Neural crest cell (in vitro differentiated cells): ENCODE results near the gene LGR6. TPM values are rescaled to one million over a fixed set of nuclear protein-coding genes. Genes with fewer than 3 reads are reported as not detected.

Source experiments
- DNase-seq: peaks from one replicate; pipeline ENCODE4 v3.0.0; 2021; ENCODE audit warnings: low read depth, mixed read lengths, low spot score
- H3K27ac Mint-ChIP-seq: one replicate; pipeline ENCODE4 v1.8.0; 2021; ENCODE audit warnings: mild to moderate bottlenecking, mixed read lengths; ENCODE audit not compliant: unreplicated experiment
- H3K27me3 Mint-ChIP-seq: 2 replicates; pipeline ENCODE4 v1.8.0; 2021; ENCODE audit warnings: low read depth, mild to moderate bottlenecking, mixed read lengths
- H3K36me3 Mint-ChIP-seq: 2 replicates; pipeline ENCODE4 v1.8.0; 2021; ENCODE audit warnings: low read depth, mild to moderate bottlenecking, mixed read lengths
- H3K4me1 Mint-ChIP-seq: 2 replicates; pipeline ENCODE4 v1.8.0; 2021; ENCODE audit warnings: mixed read lengths
- H3K4me3 Mint-ChIP-seq: one replicate; pipeline ENCODE4 v1.8.0; 2021; ENCODE audit warnings: mild to moderate bottlenecking, mixed read lengths
- H3K9me3 Mint-ChIP-seq: 2 replicates; pipeline ENCODE4 v1.8.0; 2021; ENCODE audit warnings: mixed read lengths
- total RNA-seq: library from RNA; stranded (reverse); gene quantifications from 2 replicates; pipeline ENCODE4 v1.2.1, GENCODE V29; 2021
- TF ChIP-seq, protein P1 (sequence below): fragments of 200-600 bp; sonication (generic); conservative IDR thresholded peaks from 2 replicates; pipeline ENCODE4 v1.5.0; 2021; ENCODE audit warnings: antibody characterized with exemption, mild to moderate bottlenecking

Gene LGR6
- total RNA-seq, 1 donor from 2014 or later, result 0.16 TPM

DNA sequence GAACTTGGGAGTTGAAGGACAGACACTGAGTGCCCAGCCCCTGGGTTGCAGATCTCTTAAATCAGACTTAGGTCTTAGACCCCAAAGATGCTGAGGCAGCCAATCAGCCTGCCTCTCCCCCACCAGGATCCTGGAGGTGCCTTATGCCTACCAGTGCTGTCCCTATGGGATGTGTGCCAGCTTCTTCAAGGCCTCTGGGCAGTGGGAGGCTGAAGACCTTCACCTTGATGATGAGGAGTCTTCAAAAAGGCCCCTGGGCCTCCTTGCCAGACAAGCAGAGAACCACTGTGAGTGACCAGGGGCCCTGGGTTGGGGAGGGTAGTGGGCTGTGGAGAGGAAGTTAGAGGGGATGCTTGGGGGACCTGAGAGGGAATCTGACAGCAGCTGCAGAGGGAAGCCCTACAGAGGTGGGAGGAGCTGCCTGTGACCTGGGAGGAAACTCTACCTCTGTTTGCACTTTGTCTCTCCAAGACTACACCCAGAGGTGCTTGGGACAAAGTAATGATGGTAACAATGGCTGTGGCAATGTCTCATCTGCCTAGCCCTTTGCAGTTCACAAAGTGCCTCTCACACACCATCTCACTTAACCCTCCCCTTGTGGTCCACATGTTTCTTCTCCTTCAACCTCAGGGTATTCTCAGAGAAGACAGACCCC, 116.6 kb downstream of the LGR6 start:
- Mint-ChIP-seq H3K27ac (no peak overlapping the region), H3K4me3 (no peak overlapping the region), H3K9me3 (no peaks in the 10 kb centered on the region), H3K4me1 (no peaks in the 10 kb centered on the region), H3K36me3 (no peaks in the 10 kb centered on the region), H3K27me3 (no peaks in the 10 kb centered on the region)
- TF ChIP-seq, protein P1, sequence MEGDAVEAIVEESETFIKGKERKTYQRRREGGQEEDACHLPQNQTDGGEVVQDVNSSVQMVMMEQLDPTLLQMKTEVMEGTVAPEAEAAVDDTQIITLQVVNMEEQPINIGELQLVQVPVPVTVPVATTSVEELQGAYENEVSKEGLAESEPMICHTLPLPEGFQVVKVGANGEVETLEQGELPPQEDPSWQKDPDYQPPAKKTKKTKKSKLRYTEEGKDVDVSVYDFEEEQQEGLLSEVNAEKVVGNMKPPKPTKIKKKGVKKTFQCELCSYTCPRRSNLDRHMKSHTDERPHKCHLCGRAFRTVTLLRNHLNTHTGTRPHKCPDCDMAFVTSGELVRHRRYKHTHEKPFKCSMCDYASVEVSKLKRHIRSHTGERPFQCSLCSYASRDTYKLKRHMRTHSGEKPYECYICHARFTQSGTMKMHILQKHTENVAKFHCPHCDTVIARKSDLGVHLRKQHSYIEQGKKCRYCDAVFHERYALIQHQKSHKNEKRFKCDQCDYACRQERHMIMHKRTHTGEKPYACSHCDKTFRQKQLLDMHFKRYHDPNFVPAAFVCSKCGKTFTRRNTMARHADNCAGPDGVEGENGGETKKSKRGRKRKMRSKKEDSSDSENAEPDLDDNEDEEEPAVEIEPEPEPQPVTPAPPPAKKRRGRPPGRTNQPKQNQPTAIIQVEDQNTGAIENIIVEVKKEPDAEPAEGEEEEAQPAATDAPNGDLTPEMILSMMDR, result no peak
- no peak for DNase-seq

GRCh38 chr1:202310746-202311145, 117.1 kb downstream of the LGR6 start:
- Mint-ChIP-seq H3K9me3 (no peaks in the 10 kb centered on the region), H3K36me3 (no peaks in the 10 kb centered on the region), H3K4me1 (no peaks in the 10 kb centered on the region), H3K27me3 (no peaks in the 10 kb centered on the region), H3K4me3 (no peak overlapping the region), H3K27ac (no peak overlapping the region)
- TF ChIP-seq, protein P1, result no peak
- no peak for DNase-seq

GRCh38 chr1:202311875-202312635, 118.5 kb downstream of the LGR6 start:
- no peak for DNase-seq
- H3K9me3 Mint-ChIP-seq, result no peaks in the 10 kb centered on the region
- no peak overlapping the region for H3K27ac Mint-ChIP-seq
- no peaks in the 10 kb centered on the region for H3K4me1 Mint-ChIP-seq
- H3K4me3 Mint-ChIP-seq, result no peak overlapping the region
- TF ChIP-seq, protein P1, result no peak
- H3K27me3 Mint-ChIP-seq, result no peaks in the 10 kb centered on the region
- no peaks in the 10 kb centered on the region for H3K36me3 Mint-ChIP-seq

- no peak overlapping the region for H3K4me3 Mint-ChIP-seq
- no peaks in the 10 kb centered on the region for H3K4me1 Mint-ChIP-seq
- H3K9me3 Mint-ChIP-seq, result no peaks in the 10 kb centered on the region
- H3K27me3 Mint-ChIP-seq, result no peaks in the 10 kb centered on the region
- DNase-seq, result peak; percentile 81
- no peaks in the 10 kb centered on the region for H3K36me3 Mint-ChIP-seq
- H3K27ac Mint-ChIP-seq, result no peak overlapping the region
- TF ChIP-seq, protein P1, result peak; percentile 97
Observed at GRCh38 chr1:202315576-202316168, 122.1 kb downstream of the LGR6 start.

- no peaks in the 10 kb centered on the region for H3K36me3 Mint-ChIP-seq
- H3K9me3 Mint-ChIP-seq, result no peaks in the 10 kb centered on the region
- TF ChIP-seq, protein P1, result no peak
- no peak for DNase-seq
- no peak overlapping the region for H3K27ac Mint-ChIP-seq
- no peak overlapping the region for H3K4me3 Mint-ChIP-seq
- H3K27me3 Mint-ChIP-seq, result no peaks in the 10 kb centered on the region
- H3K4me1 Mint-ChIP-seq, result no peaks in the 10 kb centered on the region
Observed at GRCh38 chr1:202316186-202316585, 122.6 kb downstream of the LGR6 start.
